ENCODE results near the gene CDH4. TPM values are rescaled to one million over a fixed set of nuclear protein-coding genes. Genes with fewer than 3 reads are reported as not detected.

CDH4 gene
- polyA plus RNA-seq, 4 donors: 0.09 to 4.1 (median 0.25) TPM

GRCh38 chr20:61900011-61900944 lies 648.2 kb downstream of the CDH4 start:
- Histone ChIP-seq H3K4me3 (ENCODE audit: low read depth in 1 of 3, low read length in 3 of 3) (no peak overlapping the region), H3K9me3 (ENCODE audit: control insufficient read depth in 2 of 2, insufficient read depth in 1 of 2, low read depth in 1 of 2, low read length in 1 of 2) (no peaks in the 10 kb centered on the region), H3K27ac (ENCODE audit: low read depth in 1 of 3, low read length in 2 of 3) (no peak overlapping the region), H3K4me1 (ENCODE audit: control insufficient read depth in 3 of 3, insufficient read depth in 2 of 3, low read depth in 1 of 3, low read length in 2 of 3) (no peaks in the 10 kb centered on the region), H3K27me3 (ENCODE audit: control insufficient read depth in 3 of 3, insufficient read depth in 3 of 3, low read length in 3 of 3) (no peaks in the 10 kb centered on the region), H3K36me3 (ENCODE audit: control insufficient read depth in 3 of 3, insufficient read depth in 2 of 3, low read depth in 1 of 3, low read length in 3 of 3) (no peaks in the 10 kb centered on the region)
- DNase-seq (no peak), FAIRE-seq (no peak)
- 34 to 43% (median 43%) methylated on average over 28 to 29 of the region's 29 CpGs for WGBS, 3 donors

- Histone ChIP-seq H3K27me3 (ENCODE audit: control insufficient read depth in 3 of 3, insufficient read depth in 3 of 3, low read length in 3 of 3) (no peaks in the 10 kb centered on the region), H3K4me1 (ENCODE audit: control insufficient read depth in 3 of 3, insufficient read depth in 2 of 3, low read depth in 1 of 3, low read length in 2 of 3) (no peaks in the 10 kb centered on the region), H3K4me3 (ENCODE audit: low read depth in 1 of 3, low read length in 3 of 3) (no peak overlapping the region), H3K27ac (ENCODE audit: low read depth in 1 of 3, low read length in 2 of 3) (no peak overlapping the region), H3K9me3 (ENCODE audit: control insufficient read depth in 2 of 2, insufficient read depth in 1 of 2, low read depth in 1 of 2, low read length in 1 of 2) (no peaks in the 10 kb centered on the region), H3K36me3 (ENCODE audit: control insufficient read depth in 3 of 3, insufficient read depth in 2 of 3, low read depth in 1 of 3, low read length in 3 of 3) (no peaks in the 10 kb centered on the region)
- DNase-seq: no peak
- no peak for FAIRE-seq
- 38 to 65% (median 57%) methylated on average over 4 of the region's 4 CpGs for WGBS, 3 donors
Measured at GRCh38 chr20:61900945-61901293, 648.9 kb downstream of the CDH4 start.

GRCh38 chr20:61901392-61902220 lies 649.5 kb downstream of the CDH4 start:
- no peak for FAIRE-seq
- no peak overlapping the region for H3K27ac ChIP-seq (ENCODE audit: low read depth in 1 of 3, low read length in 2 of 3)
- no peaks in the 10 kb centered on the region for H3K4me1 ChIP-seq (ENCODE audit: control insufficient read depth in 3 of 3, insufficient read depth in 2 of 3, low read depth in 1 of 3, low read length in 2 of 3)
- no peaks in the 10 kb centered on the region for H3K36me3 ChIP-seq (ENCODE audit: control insufficient read depth in 3 of 3, insufficient read depth in 2 of 3, low read depth in 1 of 3, low read length in 3 of 3)
- H3K9me3 ChIP-seq (ENCODE audit: control insufficient read depth in 2 of 2, insufficient read depth in 1 of 2, low read depth in 1 of 2, low read length in 1 of 2): no peaks in the 10 kb centered on the region
- no peak overlapping the region for H3K4me3 ChIP-seq (ENCODE audit: low read depth in 1 of 3, low read length in 3 of 3)
- 53 to 66% (median 59%) methylated on average over 35 of the region's 35 CpGs for WGBS, 3 donors
- no peaks in the 10 kb centered on the region for H3K27me3 ChIP-seq (ENCODE audit: control insufficient read depth in 3 of 3, insufficient read depth in 3 of 3, low read length in 3 of 3)
- DNase-seq: no peak

GRCh38 chr20:61902221-61902869 lies 650.3 kb downstream of the CDH4 start:
- no peak overlapping the region for H3K27ac ChIP-seq (ENCODE audit: low read depth in 1 of 3, low read length in 2 of 3)
- H3K4me3 ChIP-seq (ENCODE audit: low read depth in 1 of 3, low read length in 3 of 3): no peak overlapping the region
- 48 to 70% (median 70%) methylated on average over 27 of the region's 27 CpGs for WGBS, 3 donors
- DNase-seq: no peak
- no peak for FAIRE-seq
- no peaks in the 10 kb centered on the region for H3K9me3 ChIP-seq (ENCODE audit: control insufficient read depth in 2 of 2, insufficient read depth in 1 of 2, low read depth in 1 of 2, low read length in 1 of 2)
- H3K4me1 ChIP-seq (ENCODE audit: control insufficient read depth in 3 of 3, insufficient read depth in 2 of 3, low read depth in 1 of 3, low read length in 2 of 3): no peaks in the 10 kb centered on the region
- H3K36me3 ChIP-seq (ENCODE audit: control insufficient read depth in 3 of 3, insufficient read depth in 2 of 3, low read depth in 1 of 3, low read length in 3 of 3): no peaks in the 10 kb centered on the region
- H3K27me3 ChIP-seq (ENCODE audit: control insufficient read depth in 3 of 3, insufficient read depth in 3 of 3, low read length in 3 of 3): no peaks in the 10 kb centered on the region

- Histone ChIP-seq H3K27me3 (ENCODE audit: control insufficient read depth in 3 of 3, insufficient read depth in 3 of 3, low read length in 3 of 3) (no peaks in the 10 kb centered on the region), H3K36me3 (ENCODE audit: control insufficient read depth in 3 of 3, insufficient read depth in 2 of 3, low read depth in 1 of 3, low read length in 3 of 3) (no peaks in the 10 kb centered on the region), H3K27ac (ENCODE audit: low read depth in 1 of 3, low read length in 2 of 3) (no peak overlapping the region), H3K4me1 (ENCODE audit: control insufficient read depth in 3 of 3, insufficient read depth in 2 of 3, low read depth in 1 of 3, low read length in 2 of 3) (no peaks in the 10 kb centered on the region), H3K9me3 (ENCODE audit: control insufficient read depth in 2 of 2, insufficient read depth in 1 of 2, low read depth in 1 of 2, low read length in 1 of 2) (no peaks in the 10 kb centered on the region), H3K4me3 (ENCODE audit: low read depth in 1 of 3, low read length in 3 of 3) (no peak overlapping the region)
- DNase-seq: no peak
- 68 to 73% (median 70%) methylated on average over 26 of the region's 26 CpGs for WGBS, 3 donors
- FAIRE-seq: no peak
Measured at GRCh38 chr20:61903575-61904340, 651.7 kb downstream of the CDH4 start.

- no peak overlapping the region for H3K27ac ChIP-seq (ENCODE audit: low read depth in 1 of 3, low read length in 2 of 3)
- H3K9me3 ChIP-seq (ENCODE audit: control insufficient read depth in 2 of 2, insufficient read depth in 1 of 2, low read depth in 1 of 2, low read length in 1 of 2): no peaks in the 10 kb centered on the region
- WGBS, 3 donors: 81 to 84% (median 84%) methylated on average over 13 to 14 of the region's 14 CpGs
- no peak for FAIRE-seq
- no peak for DNase-seq
- no peaks in the 10 kb centered on the region for H3K4me1 ChIP-seq (ENCODE audit: control insufficient read depth in 3 of 3, insufficient read depth in 2 of 3, low read depth in 1 of 3, low read length in 2 of 3)
- H3K36me3 ChIP-seq (ENCODE audit: control insufficient read depth in 3 of 3, insufficient read depth in 2 of 3, low read depth in 1 of 3, low read length in 3 of 3): no peaks in the 10 kb centered on the region
- H3K27me3 ChIP-seq (ENCODE audit: control insufficient read depth in 3 of 3, insufficient read depth in 3 of 3, low read length in 3 of 3): no peaks in the 10 kb centered on the region
- H3K4me3 ChIP-seq (ENCODE audit: low read depth in 1 of 3, low read length in 3 of 3): no peak overlapping the region
Measured at GRCh38 chr20:61904456-61904855, 652.4 kb downstream of the CDH4 start.

GRCh38 chr20:61905781-61906523 lies 653.9 kb downstream of the CDH4 start:
- H3K36me3 ChIP-seq (ENCODE audit: control insufficient read depth in 3 of 3, insufficient read depth in 2 of 3, low read depth in 1 of 3, low read length in 3 of 3): no peaks in the 10 kb centered on the region
- no peaks in the 10 kb centered on the region for H3K27me3 ChIP-seq (ENCODE audit: control insufficient read depth in 3 of 3, insufficient read depth in 3 of 3, low read length in 3 of 3)
- no peak for FAIRE-seq
- H3K9me3 ChIP-seq (ENCODE audit: control insufficient read depth in 2 of 2, insufficient read depth in 1 of 2, low read depth in 1 of 2, low read length in 1 of 2): no peaks in the 10 kb centered on the region
- no peak for DNase-seq
- H3K27ac ChIP-seq (ENCODE audit: low read depth in 1 of 3, low read length in 2 of 3): no peak overlapping the region
- H3K4me3 ChIP-seq (ENCODE audit: low read depth in 1 of 3, low read length in 3 of 3): no peak overlapping the region
- no peaks in the 10 kb centered on the region for H3K4me1 ChIP-seq (ENCODE audit: control insufficient read depth in 3 of 3, insufficient read depth in 2 of 3, low read depth in 1 of 3, low read length in 2 of 3)
- 80 to 87% (median 86%) methylated on average over 15 of the region's 15 CpGs for WGBS, 3 donors
